ENCODE data around the gene MRPL46.

- TF ChIP-seq CTCF (IDR thresholded peaks at IDR 0.05) (no peak), POLR2AphosphoS5 (IDR thresholded peaks at IDR 0.05) (no peak)
Observed at GRCh38 chr15:88509964-88510363, 42.8 kb upstream of the MRPL46 start.

All from transverse colon (tissue), 4 donors.